H9 (cell line): ENCODE measurements around the gene RALGDS. TPM values are rescaled to one million over a fixed set of nuclear protein-coding genes. Genes with fewer than 3 reads are reported as not detected.

Experiments used
- DNase-seq: peaks from one replicate; pipeline ENCODE4 v3.0.0-alpha.2; 2017
- H2AFZ ChIP-seq: one replicate; pipeline ENCODE4 v1.6.1; 2013; ENCODE audit warnings: mild to moderate bottlenecking, low read length, control low read depth, moderate library complexity
- H2AK5ac ChIP-seq: 2 replicates; pipeline ENCODE4 v1.6.1; 2013; ENCODE audit warnings: low read length, control low read depth, mixed read lengths; ENCODE audit not compliant: insufficient read length
- H2BK120ac ChIP-seq: one replicate; pipeline ENCODE4 v1.6.1; 2013; ENCODE audit warnings: low read depth, mild to moderate bottlenecking, low read length, control low read depth, inconsistent platforms; ENCODE audit not compliant: poor library complexity, severe bottlenecking
- H2BK12ac ChIP-seq: 2 replicates; pipeline ENCODE4 v1.6.1; 2013; ENCODE audit warnings: low read length, control low read depth, mixed read lengths, low read depth; ENCODE audit not compliant: insufficient read length
- H2BK15ac ChIP-seq: 2 replicates; pipeline ENCODE4 v1.6.1; 2013; ENCODE audit warnings: low read depth, low read length, control low read depth
- H2BK20ac ChIP-seq: one replicate; pipeline ENCODE4 v1.6.1; 2013; ENCODE audit warnings: low read depth, mild to moderate bottlenecking, low read length, control low read depth, inconsistent platforms; ENCODE audit not compliant: poor library complexity, severe bottlenecking
- H2BK5ac ChIP-seq: 2 replicates; pipeline ENCODE4 v1.6.1; 2013; ENCODE audit warnings: low read length, control low read depth, mixed read lengths; ENCODE audit not compliant: insufficient read length
- H3K14ac ChIP-seq: 2 replicates; pipeline ENCODE4 v1.6.1; 2013; ENCODE audit warnings: low read length, control low read depth; ENCODE audit not compliant: insufficient read depth
- H3K18ac ChIP-seq: 2 replicates; pipeline ENCODE4 v1.6.1; 2013; ENCODE audit warnings: low read depth, mild to moderate bottlenecking, mixed read lengths, low read length, control low read depth; ENCODE audit not compliant: insufficient read length
- H3K23ac ChIP-seq: 2 replicates; pipeline ENCODE4 v1.6.1; 2013; ENCODE audit warnings: low read length, control low read depth, mixed read lengths, low read depth; ENCODE audit not compliant: insufficient read length
- H3K23me2 ChIP-seq: 2 replicates; pipeline ENCODE4 v1.6.1; 2013; ENCODE audit warnings: low read depth, mild to moderate bottlenecking, mixed read lengths, low read length, control low read depth; ENCODE audit not compliant: insufficient read length, poor library complexity, severe bottlenecking
- H3K27ac ChIP-seq: 2 replicates; pipeline ENCODE4 v1.5.1; 2013; ENCODE audit warnings: low read length, control low read depth, mixed read lengths, low read depth; ENCODE audit not compliant: insufficient read length
- H3K27me3 ChIP-seq: 2 replicates; pipeline ENCODE4 v1.6.1; 2013; ENCODE audit warnings: low read length, control low read depth, inconsistent platforms; ENCODE audit not compliant: insufficient read depth
- H3K4ac ChIP-seq: 2 replicates; pipeline ENCODE4 v1.6.1; 2013; ENCODE audit warnings: low read depth, mild to moderate bottlenecking, control low read depth, inconsistent platforms, low read length, moderate library complexity
- H3K4me1 ChIP-seq: 2 replicates; pipeline ENCODE4 v1.6.1; 2013; ENCODE audit warnings: low read length, control low read depth, inconsistent platforms; ENCODE audit not compliant: insufficient read depth
- H3K4me2 ChIP-seq: 2 replicates; pipeline ENCODE4 v1.6.1; 2013; ENCODE audit warnings: low read length, control low read depth, mixed read lengths; ENCODE audit not compliant: insufficient read length, insufficient read depth
- H3K56ac ChIP-seq: 2 replicates; pipeline ENCODE4 v1.6.1; 2013; ENCODE audit warnings: low read depth, mild to moderate bottlenecking, mixed read lengths, low read length, control low read depth; ENCODE audit not compliant: insufficient read length
- H3K79me1 ChIP-seq: 2 replicates; pipeline ENCODE4 v1.6.1; 2013; ENCODE audit warnings: low read depth, mild to moderate bottlenecking, moderate library complexity, low read length, control low read depth, inconsistent platforms; ENCODE audit not compliant: insufficient read depth, poor library complexity, severe bottlenecking
- H3K79me2 ChIP-seq: 2 replicates; pipeline ENCODE4 v1.6.1; 2013; ENCODE audit warnings: low read length, control low read depth, inconsistent platforms; ENCODE audit not compliant: insufficient read depth
- H3K9ac ChIP-seq: 2 replicates; pipeline ENCODE4 v1.6.1; 2013; ENCODE audit warnings: low read length, control low read depth, mixed read lengths; ENCODE audit not compliant: insufficient read length; ENCODE audit errors: extremely low read depth
- H3K9me3 ChIP-seq: one replicate; pipeline ENCODE4 v1.6.1; 2013; ENCODE audit warnings: low read depth, low read length, inconsistent platforms; ENCODE audit not compliant: control insufficient read depth
- H3T11ph ChIP-seq: one replicate; pipeline ENCODE4 v1.6.1; 2013; ENCODE audit warnings: mild to moderate bottlenecking, low read length, control low read depth, inconsistent platforms
- H4K20me1 ChIP-seq: one replicate; pipeline ENCODE4 v1.6.1; 2013; ENCODE audit not compliant: control insufficient read depth, insufficient read length, insufficient read depth
- H4K5ac ChIP-seq: 2 replicates; pipeline ENCODE4 v1.6.1; 2013; ENCODE audit warnings: low read depth, mild to moderate bottlenecking, mixed read lengths, low read length, control low read depth; ENCODE audit not compliant: insufficient read length
- H4K8ac ChIP-seq: replicated peaks from 2 replicates; pipeline ENCODE4 v1.6.1; 2013; ENCODE audit warnings: low read length, control low read depth, mixed read lengths, low read depth; ENCODE audit not compliant: insufficient read length
- H4K91ac ChIP-seq: 2 replicates; pipeline ENCODE4 v1.6.1; 2013; ENCODE audit warnings: low read depth, mild to moderate bottlenecking, moderate library complexity, mixed read lengths, low read length, control low read depth; ENCODE audit not compliant: insufficient read length
- H3K27ac Mint-ChIP-seq, 3 experiments: 2 replicates in 2 of 3; 3 replicates in 1 of 3; pipeline ENCODE4 v1.8.0; 2020 to 2021; ENCODE audit warnings: mixed read lengths in 3 of 3, mild to moderate bottlenecking in 1 of 3, moderate library complexity in 1 of 3
- H3K27me3 Mint-ChIP-seq: 2 replicates; pipeline ENCODE4 v1.8.0; 2021; ENCODE audit warnings: low read depth, mild to moderate bottlenecking, moderate library complexity, mixed read lengths
- H3K36me3 Mint-ChIP-seq, 3 experiments: 2 replicates in 2 of 3; 3 replicates in 1 of 3; pipeline ENCODE4 v1.8.0; 2020 to 2021; ENCODE audit warnings: low read depth in 3 of 3, mixed read lengths in 3 of 3; ENCODE audit not compliant: insufficient read depth in 1 of 3
- H3K4me1 Mint-ChIP-seq, 2 experiments: 2 replicates each; pipeline ENCODE4 v1.8.0; 2020; ENCODE audit warnings: mixed read lengths in 2 of 2
- H3K4me3 Mint-ChIP-seq, 2 experiments: 2 replicates in 1 of 2; 3 replicates in 1 of 2; pipeline ENCODE4 v1.8.0; 2020 to 2021; ENCODE audit warnings: mild to moderate bottlenecking in 2 of 2, mixed read lengths in 2 of 2, moderate library complexity in 1 of 2
- H3K9me3 Mint-ChIP-seq, 2 experiments: 2 replicates in 1 of 2; 3 replicates in 1 of 2; pipeline ENCODE4 v1.8.0; 2020; ENCODE audit warnings: mild to moderate bottlenecking in 2 of 2, mixed read lengths in 2 of 2, moderate library complexity in 1 of 2
- CTCF ChIP-seq: fragments of 200-600 bp; sonication (generic); conservative IDR thresholded peaks from 3 replicates; pipeline ENCODE4 v1.8.0; 2021; ENCODE audit warnings: antibody characterized with exemption, mild to moderate bottlenecking
- WGBS: extraction: QIAGEN DNeasy Blood & Tissue Kit; methylation state at CpG from one replicate; pipeline ENCODE4 v1.1.7; 2013; ENCODE audit warnings: missing lambda C conversion rate, low lambda C conversion rate, mixed read lengths; ENCODE audit not compliant: insufficient read length; ENCODE audit errors: extremely low coverage; 5-methylcytosine and 5-hydroxymethylcytosine counted together
- total RNA-seq: library from RNA; stranded (reverse); gene quantifications from 2 replicates; pipeline ENCODE4 v1.2.1, GENCODE V29; 2021

Gene RALGDS
- total RNA-seq, 1 experiment from 2014 or later, result 21.3 TPM

- H3K9me3 Mint-ChIP-seq, result no peaks in the 10 kb centered on the region
These were observed 46.7 kb upstream of the RALGDS start for GRCh38 chr9:133167769-133168168.

More at GRCh38 chr9:133167769-133168168, 46.7 kb upstream of the RALGDS start:
- H4K5ac ChIP-seq, result no peak overlapping the region
- no peaks in the 10 kb centered on the region for H3K9me3 ChIP-seq
- H3K23ac ChIP-seq, result no peak overlapping the region
- Mint-ChIP-seq H3K27me3 (peaks cover 30% of the 10 kb centered on the region), H3K4me1 (peaks cover 9 to 14% of the 10 kb centered on the region in 2 experiments), H3K36me3 (no peaks in the 10 kb centered on the region), H3K4me3 (no peak overlapping the region), H3K27ac (0 out of 7 replicates have a peak overlapping the region, but pooled peaks of 1 of the 3 experiments have one; percentile 4)
- no peak overlapping the region for H4K91ac ChIP-seq
- H3K79me1 ChIP-seq, result no peaks in the 10 kb centered on the region
- no peak overlapping the region for H2BK15ac ChIP-seq
- H2AFZ ChIP-seq, result no peak overlapping the region
- no peak for DNase-seq
- H2AK5ac ChIP-seq, result no peak overlapping the region
- H2BK5ac ChIP-seq, result no peak overlapping the region
- H4K8ac ChIP-seq, result no peak overlapping the region
- H3K56ac ChIP-seq, result no peak overlapping the region
- no peak for TF ChIP-seq CTCF
- WGBS, result no CpG with 5 or more reads among the region's 3 CpGs
- no peak overlapping the region for H2BK120ac ChIP-seq
- H3K14ac ChIP-seq, result no peak overlapping the region
- no peak overlapping the region for H3T11ph ChIP-seq
- no peaks in the 10 kb centered on the region for H3K4me1 ChIP-seq
- H3K27me3 ChIP-seq, result no peaks in the 10 kb centered on the region; the same call in 1 of the 2 replicates
- H3K9ac ChIP-seq, result no peak overlapping the region
- no peaks in the 10 kb centered on the region for H4K20me1 ChIP-seq
- H2BK20ac ChIP-seq, result no peak overlapping the region
- H3K4ac ChIP-seq, result no peak overlapping the region
- no peak overlapping the region for H3K4me2 ChIP-seq
- H3K23me2 ChIP-seq, result peaks cover 4% of the 10 kb centered on the region
- H2BK12ac ChIP-seq, result no peak overlapping the region
- H3K79me2 ChIP-seq, result no peaks in the 10 kb centered on the region
- no peak overlapping the region for H3K18ac ChIP-seq
- no peak overlapping the region for H3K27ac ChIP-seq
